Body of pancreas (tissue), 4 donors: ENCODE data around the gene POFUT1. TPM values are rescaled to one million over a fixed set of nuclear protein-coding genes. Genes with fewer than 3 reads are reported as not detected.

Experiments used
- ATAC-seq: fragments of 150-250 bp; one replicate; pipeline ENCODE4 v1.9.1; 2016
- DNase-seq, 4 donors: peaks; one replicate each; pipeline ENCODE4 v3.0.0-alpha.2; 2019
- H3K27ac ChIP-seq, 4 donors: fragments of 200-600 bp; sonication (generic); 1 replicate in 3 of 4; 2 replicates in 1 of 4; pipeline versions ENCODE4 v1.5.1 to v1.6.1; 2016 to 2019; ENCODE audit warnings: mild to moderate bottlenecking in 1 of 4, mixed read lengths in 1 of 4, moderate library complexity in 1 of 4
- H3K27me3 ChIP-seq, 2 donors: fragments of 200-600 bp; sonication (generic); one replicate each; pipeline ENCODE4 v1.6.0; 2016; ENCODE audit warnings: mild to moderate bottlenecking in 1 of 2
- H3K36me3 ChIP-seq, 2 donors: fragments of 200-600 bp; sonication (generic); replicated peaks in 1 of 2; 2 replicates each; pipeline ENCODE4 v1.5.1; 2016; ENCODE audit warnings: low read depth in 2 of 2; ENCODE audit not compliant: insufficient read depth in 1 of 2
- H3K4me1 ChIP-seq: fragments of 200-600 bp; sonication (generic); one replicate; pipeline ENCODE4 v1.6.0; 2016
- H3K4me3 ChIP-seq, 2 donors: fragments of 200-600 bp; sonication (generic); 1 replicate in 1 of 2; 2 replicates in 1 of 2; pipeline ENCODE4 v1.5.1; 2016 to 2019
- H3K9me3 ChIP-seq, 3 donors: fragments of 200-600 bp; sonication (generic); 1 replicate in 2 of 3; 2 replicates in 1 of 3; pipeline ENCODE4 v1.5.1; 2016
- CTCF ChIP-seq, 7 experiments: fragments of 450-650 bp in 4 of 7; fragments of 200-600 bp in 3 of 7; sonication (generic) in 3 of 7; IDR thresholded peaks; one replicate each; pipeline ENCODE4 v1.5.1; 2016 to 2019; ENCODE audit warnings: antibody characterized with exemption in 7 of 7
- POLR2A ChIP-seq, 3 donors: fragments of 450-650 bp; IDR thresholded peaks; one replicate each; pipeline ENCODE4 v1.6.1; 2016; ENCODE audit warnings: antibody characterized with exemption in 3 of 3, mild to moderate bottlenecking in 2 of 3
- WGBS, 2 donors: methylation state at CpG; one replicate each; pipeline ENCODE4 v1.1.5; 2017; 5-methylcytosine and 5-hydroxymethylcytosine counted together
- intact Hi-C: fragments of 100-400 bp; cut with DNase I; formaldehyde crosslinking; loops from one replicate; pipeline ENCODE4 v1.15.1; 2023
- total RNA-seq, 2 donors: library from RNA; depleted of rRNA; stranded (reverse); fragments of >200 nt; gene quantifications; one replicate each; pipeline ENCODE4 v1.1.0, GENCODE V29; 2016

Gene POFUT1
- total RNA-seq, 2 donors from 2014 or later, result 12.2 to 23.6 TPM

GRCh38 chr20:32179934-32180333 lies 27.7 kb upstream of the POFUT1 start:
- no peak for DNase-seq
- 89 to 93% methylated on average over 4 of the region's 4 CpGs for WGBS, 2 donors
- Histone ChIP-seq H3K36me3 (no peaks in the 10 kb centered on the region), H3K4me1 (no peaks in the 10 kb centered on the region), H3K9me3 (no peaks in the 10 kb centered on the region), H3K27me3 (no peaks in the 10 kb centered on the region), H3K27ac (no peak overlapping the region), H3K4me3 (no peak overlapping the region)
- no peak for ATAC-seq
- TF ChIP-seq POLR2A (IDR thresholded peaks at IDR 0.05) (no peak), CTCF (IDR thresholded peaks at IDR 0.05) (no peak)
- intact Hi-C loops, result no loop called here

- intact Hi-C loops, result no loop called here
- ATAC-seq (no peak), DNase-seq (no peak)
- Histone ChIP-seq H3K4me1 (no peaks in the 10 kb centered on the region), H3K4me3 (no peak overlapping the region), H3K36me3 (no peaks in the 10 kb centered on the region), H3K27me3 (no peaks in the 10 kb centered on the region), H3K9me3 (no peaks in the 10 kb centered on the region), H3K27ac (no peak overlapping the region)
- no peak for TF ChIP-seq CTCF (IDR thresholded peaks at IDR 0.05)
- no peak for TF ChIP-seq POLR2A (IDR thresholded peaks at IDR 0.05)
- WGBS, 2 donors, result 96 to 97% methylated on average over 2 of the region's 2 CpGs
Measured at GRCh38 chr20:32181606-32182005, 26.1 kb upstream of the POFUT1 start.

GRCh38 chr20:32183947-32184635 lies 23.6 kb upstream of the POFUT1 start:
- no peaks in the 10 kb centered on the region for H3K9me3 ChIP-seq
- WGBS, 2 donors, result 83 to 93% methylated on average over 3 to 4 of the region's 4 CpGs
- no peaks in the 10 kb centered on the region for H3K27me3 ChIP-seq
- intact Hi-C loops, result no loop called here
- H3K36me3 ChIP-seq, result no peaks in the 10 kb centered on the region
- peaks cover 2% of the 10 kb centered on the region for H3K4me1 ChIP-seq
- no peak overlapping the region for H3K27ac ChIP-seq
- TF ChIP-seq CTCF (IDR thresholded peaks at IDR 0.05) (no peak), POLR2A (IDR thresholded peaks at IDR 0.05) (no peak)
- DNase-seq (no peak), ATAC-seq (no peak)
- H3K4me3 ChIP-seq, result no peak overlapping the region

- no peak for DNase-seq
- intact Hi-C loops, result no loop called here
- no peaks in the 10 kb centered on the region for H3K27me3 ChIP-seq
Measured at GRCh38 chr20:32184961-32185603, 22.6 kb upstream of the POFUT1 start.

More at GRCh38 chr20:32184961-32185603, 22.6 kb upstream of the POFUT1 start:
- no peaks in the 10 kb centered on the region for H3K9me3 ChIP-seq
- H3K4me3 ChIP-seq, result no peak overlapping the region
- TF ChIP-seq CTCF (IDR thresholded peaks at IDR 0.05) (no peak), POLR2A (IDR thresholded peaks at IDR 0.05) (no peak)
- H3K36me3 ChIP-seq, result no peaks in the 10 kb centered on the region
- H3K27ac ChIP-seq, result no peak overlapping the region
- 75 to 85% methylated on average over 10 of the region's 10 CpGs for WGBS, 2 donors
- H3K4me1 ChIP-seq, result peaks cover 11% of the 10 kb centered on the region
- no peak for ATAC-seq
